K562 (cell line): ENCODE measurements around the gene HDAC1. TPM values are rescaled to one million over a fixed set of nuclear protein-coding genes. Genes with fewer than 3 reads are reported as not detected.

Experiments used
- ATAC-seq: fragments of 200-7000 bp; cut with Tn5 transposase; 3 replicates; pipeline ENCODE4 v1.9.1; 2020; ENCODE audit warnings: moderate library complexity
- BruUV-seq: library from RNA; stranded (reverse); fragments of 400-500 nt; replicated peaks from 2 replicates; lab custom pipeline; 2021; lab: Mats Ljungman, UMichigan
- CTCF ChIA-PET: fragments of 300-600 bp; formaldehyde crosslinking; extraction: SDS; loops from one replicate; lab custom pipeline; 2021; ENCODE audit warnings: low intra/inter-chr PET ratio; lab: Yijun Ruan, JAX
- POLR2A ChIA-PET: fragments of 300-600, 350-650 bp; sonication (Branson Sonifier 250); formaldehyde crosslinking; extraction: SDS; loops from one replicate; lab custom pipeline; 2021; ENCODE audit warnings: antibody characterized with exemption, inconsistent platforms; lab: Yijun Ruan, JAX
- DNase-seq, 4 experiments: peaks; one replicate each; pipeline versions ENCODE4 v3.0.0 to v3.0.0-alpha.2; 2011 to 2018; ENCODE audit warnings: low spot score in 3 of 4, mixed read lengths in 3 of 4; ENCODE audit errors: extremely low read depth in 1 of 4
- FAIRE-seq: peaks from 2 replicates; lab custom pipeline; 2011; peaks lifted over from hg19 to GRCh38; lab: Jason Lieb, UNC
- H2AFZ ChIP-seq: 2 replicates; pipeline ENCODE4 v1.6.0; 2011; ENCODE audit warnings: low read depth, low read length, control low read depth, inconsistent platforms
- H3K27ac ChIP-seq: fragments of 200-600 bp; 3 replicates; pipeline ENCODE4 v1.8.0; 2011; ENCODE audit warnings: low read depth, mild to moderate bottlenecking, control low read depth, inconsistent platforms, low read length, moderate library complexity, mixed read lengths; ENCODE audit errors: extremely low read depth
- H3K27me3 ChIP-seq, 2 experiments: fragments of 300-600 bp in 1 of 2; 2 replicates in 1 of 2; 3 replicates in 1 of 2; pipeline versions ENCODE4 v1.6.0 to v1.8.0; 2011; ENCODE audit warnings: inconsistent platforms in 2 of 2, low read length in 2 of 2, mild to moderate bottlenecking in 1 of 2, mixed read lengths in 1 of 2, moderate library complexity in 1 of 2; ENCODE audit not compliant: control insufficient read depth in 2 of 2, insufficient read depth in 2 of 2
- H3K36me3 ChIP-seq: fragments of 300-600 bp; 3 replicates; pipeline ENCODE4 v1.8.0; 2011; ENCODE audit warnings: mild to moderate bottlenecking, low read length, inconsistent platforms; ENCODE audit not compliant: control insufficient read depth, insufficient read depth
- H3K4me1 ChIP-seq, 2 experiments: fragments of 200-600 bp in 1 of 2; replicated peaks in 1 of 2; 2 replicates in 1 of 2; 3 replicates in 1 of 2; pipeline versions ENCODE4 v1.5.1 to v1.8.0; 2011; ENCODE audit warnings: inconsistent platforms in 2 of 2, low read length in 2 of 2, mild to moderate bottlenecking in 1 of 2, mixed read lengths in 1 of 2, moderate library complexity in 1 of 2; ENCODE audit not compliant: control insufficient read depth in 2 of 2, insufficient read depth in 2 of 2
- H3K4me2 ChIP-seq: 2 replicates; pipeline ENCODE4 v1.6.1; 2011; ENCODE audit warnings: low read length, control low read depth, inconsistent platforms, mixed read lengths; ENCODE audit not compliant: insufficient read depth
- H3K4me3 ChIP-seq: fragments of 200-600 bp; sonication (generic), shearing (Covaris generic); 2 replicates; pipeline ENCODE4 v1.5.1; 2016; ENCODE audit warnings: control low read depth, inconsistent platforms
- H3K79me2 ChIP-seq: fragments of 200-600 bp; 3 replicates; pipeline ENCODE4 v1.8.0; 2011; ENCODE audit warnings: low read length, inconsistent platforms; ENCODE audit not compliant: control insufficient read depth, insufficient read depth
- H3K9ac ChIP-seq, 2 experiments: 2 replicates each; pipeline versions ENCODE4 v1.6.0 to v1.6.1; 2011; ENCODE audit warnings: low read depth in 2 of 2, low read length in 2 of 2, control low read depth in 1 of 2, inconsistent platforms in 1 of 2, mild to moderate bottlenecking in 1 of 2, mixed read lengths in 1 of 2; ENCODE audit not compliant: insufficient read depth in 1 of 2
- H3K9me1 ChIP-seq: one replicate; pipeline ENCODE4 v1.6.0; 2011; ENCODE audit warnings: inconsistent platforms, mild to moderate bottlenecking, low read length, moderate library complexity; ENCODE audit not compliant: control insufficient read depth, insufficient read depth
- H3K9me3 ChIP-seq: replicated peaks from 2 replicates; pipeline ENCODE4 v1.5.1; 2011; ENCODE audit warnings: low read depth, low read length, inconsistent platforms; ENCODE audit not compliant: control insufficient read depth, insufficient read depth
- H4K20me1 ChIP-seq: replicated peaks from 2 replicates; pipeline ENCODE4 v1.6.1; 2011; ENCODE audit warnings: low read length, inconsistent platforms, mixed read lengths; ENCODE audit not compliant: control insufficient read depth, insufficient read depth
- ESRRB ChIP-seq: fragments of 250-450 bp; sonication (Bioruptor Pico); IDR thresholded peaks from 2 replicates; pipeline ENCODE4 v1.5.0; 2020; ENCODE audit warnings: mild to moderate bottlenecking, moderate library complexity, borderline replicate concordance
- MTA3 ChIP-seq: fragments of 450-650 bp; formaldehyde crosslinking; IDR thresholded peaks from 2 replicates; pipeline ENCODE4 v1.6.1; 2017; ENCODE audit warnings: mild to moderate bottlenecking, borderline replicate concordance
- TAL1 ChIP-seq: fragments of 450-650 bp; IDR thresholded peaks from 2 replicates; pipeline ENCODE4 v1.6.1; 2016; ENCODE audit warnings: mild to moderate bottlenecking
- YY1 ChIP-seq, 3 experiments: IDR thresholded peaks; 2 replicates each; pipeline ENCODE4 v1.6.1; 2011; ENCODE audit warnings: low read length in 2 of 3, mild to moderate bottlenecking in 2 of 3, moderate library complexity in 2 of 3, borderline replicate concordance in 1 of 3, control low read depth in 1 of 3, low read depth in 1 of 3; ENCODE audit not compliant: insufficient read depth in 3 of 3, insufficient replicate concordance in 2 of 3, control insufficient read depth in 1 of 3, insufficient read length in 1 of 3; ENCODE audit errors: extremely low read depth in 1 of 3
- ZNF785 ChIP-seq: fragments of 250-450 bp; sonication (Bioruptor Pico); IDR thresholded peaks from 2 replicates; pipeline ENCODE4 v1.4.0; 2020; ENCODE audit warnings: mild to moderate bottlenecking
- WGBS: fragments of 100-300 bp; shearing (Covaris generic); methylation state at CpG from one replicate; pipeline ENCODE4 v1.1.6; 2016; ENCODE audit warnings: low coverage, mixed read lengths; ENCODE audit not compliant: insufficient coverage; ENCODE audit errors: missing lambda C conversion rate; 5-methylcytosine and 5-hydroxymethylcytosine counted together
- in situ Hi-C: fragments of 300-500 bp; cut with MboI; formaldehyde crosslinking; loops from 4 replicates; pipeline ENCODE4 v1.15.0; 2018; ENCODE audit warnings: inconsistent platforms, mixed read lengths
- intact Hi-C: fragments of 100-400 bp; cut with micrococcal nuclease; formaldehyde crosslinking; loops from 2 replicates; pipeline ENCODE4 v1.14.2; 2022
- polyA plus RNA-seq, 8 experiments: library from polyadenylated mRNA; depleted of rRNA in 4 of 8; stranded (reverse) in 5 of 8; unstranded in 3 of 8; fragments of >200 nt; fragmentation: Nextera tagmentation in 2 of 8; fragmentation: Illumina TruSeq in 1 of 8; extraction: Ambion mirVana in 2 of 8; extraction: Trizol in 1 of 8; gene quantifications; 2 replicates each; pipeline versions ENCODE4 v1.2.1 to v1.2.3, GENCODE V29; 2011 to 2014; ENCODE audit warnings: inconsistent platforms in 1 of 8, missing spikeins in 1 of 8
- total RNA-seq, 7 experiments: library from RNA; depleted of rRNA in 6 of 7; stranded (reverse); fragments of >200 nt in 6 of 7; fragmentation: Illumina TruSeq in 2 of 7; extraction: Trizol in 2 of 7; gene quantifications; 2 replicates each; pipeline versions ENCODE4 v1.2.1 to v1.2.3, GENCODE V29; 2011 to 2021; ENCODE audit warnings: low replicate concordance in 1 of 7
- TF ChIP-seq, protein P1 (sequence below): fragments of 450-650 bp; IDR thresholded peaks from 2 replicates; pipeline ENCODE4 v1.7.1; 2018; ENCODE audit warnings: mild to moderate bottlenecking, low read depth; ENCODE audit not compliant: partially characterized antibody
- TF ChIP-seq, protein P2 (sequence below), 2 experiments: fragments of 450-650 bp; IDR thresholded peaks; 2 replicates each; pipeline ENCODE4 v1.6.1; 2018; ENCODE audit warnings: mild to moderate bottlenecking in 2 of 2, low read depth in 1 of 2; ENCODE audit not compliant: partially characterized antibody in 2 of 2
- TF ChIP-seq, protein P3 (sequence below): sonication (generic); formaldehyde crosslinking; IDR thresholded peaks from 2 replicates; pipeline ENCODE4 v1.8.0; 2023; ENCODE audit warnings: mild to moderate bottlenecking, missing genetic modification reagents

Gene HDAC1
- total and polyA plus RNA-seq, 9 of the 15 experiments (the other 6 are each of a cell fraction or from before 2014, with no cell fraction given) = 169 to 384 (median 193) TPM

DNA sequence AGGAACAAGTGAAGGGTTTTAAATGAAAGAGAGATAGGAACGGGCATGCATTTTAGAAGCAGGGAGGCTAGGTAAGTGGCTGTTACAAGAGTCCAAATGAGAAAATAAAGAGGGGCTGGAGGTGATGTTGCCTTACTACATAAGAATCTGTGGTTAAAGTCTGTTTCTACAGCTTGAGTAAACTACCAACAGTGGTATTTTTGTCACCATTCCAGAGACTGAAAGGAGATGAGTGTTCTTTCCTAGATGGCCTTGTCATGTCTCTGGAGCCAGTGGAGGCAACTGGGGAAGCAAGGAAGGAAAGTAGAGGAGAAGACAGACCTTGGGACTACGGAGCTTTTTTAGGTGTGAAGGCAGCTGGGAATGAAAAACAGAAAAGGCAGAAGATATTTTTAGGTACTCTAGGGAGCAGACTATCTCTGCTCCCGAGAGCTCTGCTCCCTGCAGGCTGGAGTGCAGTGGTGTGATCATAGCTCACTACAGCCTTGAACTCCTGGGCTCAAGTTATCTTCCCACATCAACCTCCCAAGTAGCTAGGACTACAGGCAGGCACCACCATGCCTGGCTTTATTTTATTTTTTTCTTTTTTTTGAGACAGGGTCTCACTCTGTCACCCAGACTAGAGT lies 12.2 kb downstream of the HDAC1 start (continued):
- TF ChIP-seq, protein P1, sequence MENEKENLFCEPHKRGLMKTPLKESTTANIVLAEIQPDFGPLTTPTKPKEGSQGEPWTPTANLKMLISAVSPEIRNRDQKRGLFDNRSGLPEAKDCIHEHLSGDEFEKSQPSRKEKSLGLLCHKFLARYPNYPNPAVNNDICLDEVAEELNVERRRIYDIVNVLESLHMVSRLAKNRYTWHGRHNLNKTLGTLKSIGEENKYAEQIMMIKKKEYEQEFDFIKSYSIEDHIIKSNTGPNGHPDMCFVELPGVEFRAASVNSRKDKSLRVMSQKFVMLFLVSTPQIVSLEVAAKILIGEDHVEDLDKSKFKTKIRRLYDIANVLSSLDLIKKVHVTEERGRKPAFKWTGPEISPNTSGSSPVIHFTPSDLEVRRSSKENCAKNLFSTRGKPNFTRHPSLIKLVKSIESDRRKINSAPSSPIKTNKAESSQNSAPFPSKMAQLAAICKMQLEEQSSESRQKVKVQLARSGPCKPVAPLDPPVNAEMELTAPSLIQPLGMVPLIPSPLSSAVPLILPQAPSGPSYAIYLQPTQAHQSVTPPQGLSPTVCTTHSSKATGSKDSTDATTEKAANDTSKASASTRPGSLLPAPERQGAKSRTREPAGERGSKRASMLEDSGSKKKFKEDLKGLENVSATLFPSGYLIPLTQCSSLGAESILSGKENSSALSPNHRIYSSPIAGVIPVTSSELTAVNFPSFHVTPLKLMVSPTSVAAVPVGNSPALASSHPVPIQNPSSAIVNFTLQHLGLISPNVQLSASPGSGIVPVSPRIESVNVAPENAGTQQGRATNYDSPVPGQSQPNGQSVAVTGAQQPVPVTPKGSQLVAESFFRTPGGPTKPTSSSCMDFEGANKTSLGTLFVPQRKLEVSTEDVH = no peak

DNA sequence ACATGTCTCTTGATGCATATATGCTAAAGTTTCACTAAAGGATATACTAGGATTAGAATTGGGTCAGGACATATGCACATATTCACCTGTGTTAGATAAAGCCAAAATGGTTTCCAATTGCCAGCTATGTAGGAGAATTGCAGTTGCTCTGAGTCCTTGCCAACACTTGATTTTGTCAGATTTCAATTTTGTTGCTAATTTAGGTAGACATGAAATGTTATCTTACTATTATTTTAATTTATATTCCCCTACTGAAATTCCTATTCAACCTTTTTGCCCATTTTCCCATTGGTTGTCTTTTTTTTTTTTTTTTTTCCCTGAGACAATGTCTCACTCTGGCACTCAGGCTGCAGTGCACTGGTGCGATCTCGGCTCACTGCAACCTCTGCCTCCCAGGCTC lies 13.4 kb downstream of the HDAC1 start:
- no peak overlapping the region for H3K9ac ChIP-seq
- no peak overlapping the region for H2AFZ ChIP-seq
- no peak overlapping the region for H3K4me3 ChIP-seq
- POLR2A ChIA-PET = interaction anchor here (0.6 to 8.1 kb wide), 5 partner anchors 9 to 86 kb away, joined by 3 to 50 read pairs (median 4); partner anchors contain the start of genes HDAC1 and MARCKSL1
- CTCF ChIA-PET = interaction anchor here (0.6 kb wide), 1 partner anchor 47 kb away, joined by 4 read pairs; no protein-coding TSS in a partner anchor
- BruUV-seq = no TSS peak
- H4K20me1 ChIP-seq = peaks cover 13% of the 10 kb centered on the region; the same call in 1 of the 2 replicates
- H3K27me3 ChIP-seq = no peaks in the 10 kb centered on the region
- peaks cover 80% of the 10 kb centered on the region for H3K36me3 ChIP-seq
- intact Hi-C loops (no loop called here), in situ Hi-C loops (no loop called here)
- H3K9me1 ChIP-seq = peaks cover 3% of the 10 kb centered on the region
- DNase-seq = no peak
- no peak for ATAC-seq
- H3K9me3 ChIP-seq = peaks cover 4% of the 10 kb centered on the region; the same call in 1 of the 2 replicates
- 100% methylated on average over 2 of the region's 2 CpGs for WGBS
- H3K4me2 ChIP-seq = no peak overlapping the region
- peaks cover 22 to 36% of the 10 kb centered on the region in 2 experiments for H3K4me1 ChIP-seq
- H3K27ac ChIP-seq = no peak overlapping the region
- no peak for FAIRE-seq
- H3K79me2 ChIP-seq = peaks cover 75% of the 10 kb centered on the region
- TF ChIP-seq ZNF785 (CRISPR knock-in tag) (no peak), MTA3 (no peak), TAL1 (no peak), YY1 (IDR thresholded peaks at IDR 0.05; ENCODE audit: borderline replicate concordance in 1 of 3, control insufficient read depth in 1 of 3, extremely low read depth in 1 of 3, insufficient read depth in 3 of 3, insufficient read length in 1 of 3, insufficient replicate concordance in 2 of 3, low read depth in 1 of 3, low read length in 2 of 3) (peak in 1 of 3 experiments; percentile 31), ESRRB (CRISPR knock-in tag) (no peak)
- TF ChIP-seq, protein P2, sequence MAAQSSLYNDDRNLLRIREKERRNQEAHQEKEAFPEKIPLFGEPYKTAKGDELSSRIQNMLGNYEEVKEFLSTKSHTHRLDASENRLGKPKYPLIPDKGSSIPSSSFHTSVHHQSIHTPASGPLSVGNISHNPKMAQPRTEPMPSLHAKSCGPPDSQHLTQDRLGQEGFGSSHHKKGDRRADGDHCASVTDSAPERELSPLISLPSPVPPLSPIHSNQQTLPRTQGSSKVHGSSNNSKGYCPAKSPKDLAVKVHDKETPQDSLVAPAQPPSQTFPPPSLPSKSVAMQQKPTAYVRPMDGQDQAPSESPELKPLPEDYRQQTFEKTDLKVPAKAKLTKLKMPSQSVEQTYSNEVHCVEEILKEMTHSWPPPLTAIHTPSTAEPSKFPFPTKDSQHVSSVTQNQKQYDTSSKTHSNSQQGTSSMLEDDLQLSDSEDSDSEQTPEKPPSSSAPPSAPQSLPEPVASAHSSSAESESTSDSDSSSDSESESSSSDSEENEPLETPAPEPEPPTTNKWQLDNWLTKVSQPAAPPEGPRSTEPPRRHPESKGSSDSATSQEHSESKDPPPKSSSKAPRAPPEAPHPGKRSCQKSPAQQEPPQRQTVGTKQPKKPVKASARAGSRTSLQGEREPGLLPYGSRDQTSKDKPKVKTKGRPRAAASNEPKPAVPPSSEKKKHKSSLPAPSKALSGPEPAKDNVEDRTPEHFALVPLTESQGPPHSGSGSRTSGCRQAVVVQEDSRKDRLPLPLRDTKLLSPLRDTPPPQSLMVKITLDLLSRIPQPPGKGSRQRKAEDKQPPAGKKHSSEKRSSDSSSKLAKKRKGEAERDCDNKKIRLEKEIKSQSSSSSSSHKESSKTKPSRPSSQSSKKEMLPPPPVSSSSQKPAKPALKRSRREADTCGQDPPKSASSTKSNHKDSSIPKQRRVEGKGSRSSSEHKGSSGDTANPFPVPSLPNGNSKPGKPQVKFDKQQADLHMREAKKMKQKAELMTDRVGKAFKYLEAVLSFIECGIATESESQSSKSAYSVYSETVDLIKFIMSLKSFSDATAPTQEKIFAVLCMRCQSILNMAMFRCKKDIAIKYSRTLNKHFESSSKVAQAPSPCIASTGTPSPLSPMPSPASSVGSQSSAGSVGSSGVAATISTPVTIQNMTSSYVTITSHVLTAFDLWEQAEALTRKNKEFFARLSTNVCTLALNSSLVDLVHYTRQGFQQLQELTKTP (IDR thresholded peaks at IDR 0.05; ENCODE audit: low read depth in 1 of 2, partially characterized antibody in 2 of 2) = peak in 1 of 2 experiments; percentile 99
- TF ChIP-seq, protein P3, sequence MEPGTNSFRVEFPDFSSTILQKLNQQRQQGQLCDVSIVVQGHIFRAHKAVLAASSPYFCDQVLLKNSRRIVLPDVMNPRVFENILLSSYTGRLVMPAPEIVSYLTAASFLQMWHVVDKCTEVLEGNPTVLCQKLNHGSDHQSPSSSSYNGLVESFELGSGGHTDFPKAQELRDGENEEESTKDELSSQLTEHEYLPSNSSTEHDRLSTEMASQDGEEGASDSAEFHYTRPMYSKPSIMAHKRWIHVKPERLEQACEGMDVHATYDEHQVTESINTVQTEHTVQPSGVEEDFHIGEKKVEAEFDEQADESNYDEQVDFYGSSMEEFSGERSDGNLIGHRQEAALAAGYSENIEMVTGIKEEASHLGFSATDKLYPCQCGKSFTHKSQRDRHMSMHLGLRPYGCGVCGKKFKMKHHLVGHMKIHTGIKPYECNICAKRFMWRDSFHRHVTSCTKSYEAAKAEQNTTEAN (CRISPR knock-in tag) = no peak
